GM18519 (cell line): ENCODE measurements around the gene KLHL3.

Experiments
- ATAC-seq: cut with Tn5 transposase; IDR thresholded peaks from one replicate; pipeline ENCODE4 v1.9.1; 2021; ENCODE audit warnings: mild to moderate bottlenecking, moderate library complexity; ENCODE audit not compliant: unreplicated experiment, low FRiP score

KLHL3 gene

DNA sequence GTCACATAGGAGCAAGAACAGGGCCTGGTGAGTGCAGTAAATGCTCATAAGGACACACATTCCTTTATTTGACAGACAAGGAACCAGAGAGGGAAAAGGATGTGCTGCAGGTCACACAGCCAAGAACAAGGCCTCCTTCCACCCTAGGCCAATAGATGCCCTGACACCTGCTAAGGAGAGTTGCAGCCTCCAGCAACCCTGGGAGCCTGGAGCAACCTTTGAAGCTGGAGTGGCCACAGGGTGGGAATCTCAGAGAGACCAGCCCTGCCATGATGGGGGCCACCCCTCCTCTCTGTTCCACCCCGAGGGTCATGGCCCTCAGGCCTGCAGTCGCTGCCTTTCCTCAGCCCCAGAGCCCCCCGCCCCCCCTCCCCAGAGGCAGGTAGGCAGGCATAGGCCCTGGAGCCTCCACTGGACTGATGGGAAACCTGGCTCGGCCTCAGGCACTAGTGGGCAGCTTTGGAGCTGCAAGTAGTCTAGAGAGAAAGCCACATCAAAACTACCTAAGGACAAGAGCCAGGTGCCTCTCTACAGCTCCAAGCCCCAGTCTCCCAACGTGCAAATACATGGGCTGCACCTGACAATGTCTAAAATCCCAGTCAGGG lies 120.6 kb downstream of the KLHL3 start:
- ATAC-seq = no peak

DNA sequence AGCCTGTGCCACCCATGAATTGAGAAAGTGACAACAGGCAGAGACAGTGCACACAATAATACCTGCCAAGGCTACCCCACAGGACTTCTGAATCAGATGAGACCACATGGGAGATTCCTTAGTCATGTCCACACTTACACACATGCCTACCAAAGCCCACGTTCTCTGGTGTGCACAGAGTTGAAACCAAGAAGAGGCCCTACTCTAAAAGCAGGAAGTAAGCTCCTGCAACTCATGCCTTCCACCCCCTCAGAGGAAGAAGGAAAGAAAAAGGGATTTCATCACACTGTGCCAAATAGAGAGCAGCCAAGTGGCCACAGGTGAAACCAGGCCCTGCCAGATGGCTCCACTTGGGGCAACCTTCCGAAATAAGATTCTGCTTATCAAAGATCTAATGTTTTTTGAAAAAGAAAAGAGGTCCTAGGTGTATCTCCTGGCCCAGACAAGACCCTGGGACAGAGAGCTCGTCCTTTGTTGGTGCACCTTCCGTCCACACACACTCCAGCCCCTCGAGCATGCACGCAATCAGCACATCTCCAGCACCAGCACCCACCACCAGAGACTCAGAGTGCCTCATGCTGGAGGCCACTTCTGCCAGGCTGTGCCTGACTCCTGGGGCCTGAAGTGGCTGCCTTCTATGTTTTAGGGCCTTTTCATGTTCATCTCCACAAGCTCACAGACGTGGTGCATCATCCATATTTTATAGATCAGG lies 122.2 kb downstream of the KLHL3 start:
- ATAC-seq = no peak

DNA sequence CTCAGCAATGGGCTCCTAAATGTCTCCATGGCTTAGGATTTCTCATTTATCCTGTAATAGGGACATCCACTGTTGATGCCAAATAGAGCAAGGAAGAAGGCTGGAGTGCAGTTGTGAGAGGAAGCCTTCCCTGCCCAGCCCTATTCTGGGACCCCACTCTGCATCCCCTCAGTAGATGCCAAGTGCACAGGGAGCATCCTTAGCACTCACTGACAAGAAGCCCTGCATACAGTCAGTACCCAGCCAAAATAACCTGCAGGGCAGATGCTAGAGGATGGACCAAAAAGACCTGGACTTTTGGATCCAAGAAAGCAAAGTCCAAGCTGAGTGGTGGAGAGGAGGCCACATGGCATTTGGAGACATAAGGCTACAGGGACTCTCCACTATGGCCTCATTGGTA lies 123.3 kb downstream of the KLHL3 start:
- no peak for ATAC-seq

DNA sequence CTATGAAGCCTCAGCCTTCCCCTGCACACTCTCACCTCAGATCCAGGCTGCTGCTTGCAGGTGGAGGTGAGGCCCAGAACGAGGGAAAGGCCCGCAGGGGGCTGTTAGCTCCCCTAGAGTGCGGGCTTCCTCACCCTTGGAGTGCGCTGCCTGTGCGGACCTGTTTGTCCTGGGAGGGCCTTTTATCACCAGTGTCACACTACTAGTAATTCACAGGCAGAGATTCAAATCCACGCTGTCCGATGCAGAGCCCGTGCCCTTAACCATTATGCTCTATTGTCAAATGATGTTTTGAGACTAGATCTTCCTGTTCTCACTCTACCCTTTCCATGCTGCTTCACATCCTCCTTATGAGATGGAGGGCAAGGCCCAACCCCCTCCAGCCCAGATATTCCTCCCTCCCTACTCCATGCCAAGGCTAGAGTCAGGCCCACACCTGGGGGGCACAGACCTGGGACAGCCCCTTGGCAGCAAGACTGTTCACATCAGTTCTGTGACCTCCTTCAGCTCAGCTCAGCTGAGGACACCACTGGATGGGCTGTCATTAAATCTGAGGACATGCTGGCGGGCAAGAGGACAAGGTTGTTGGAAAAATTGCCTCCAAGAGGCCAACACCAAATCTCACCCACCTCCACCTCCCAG lies 124.0 kb downstream of the KLHL3 start:
- no peak for ATAC-seq

DNA sequence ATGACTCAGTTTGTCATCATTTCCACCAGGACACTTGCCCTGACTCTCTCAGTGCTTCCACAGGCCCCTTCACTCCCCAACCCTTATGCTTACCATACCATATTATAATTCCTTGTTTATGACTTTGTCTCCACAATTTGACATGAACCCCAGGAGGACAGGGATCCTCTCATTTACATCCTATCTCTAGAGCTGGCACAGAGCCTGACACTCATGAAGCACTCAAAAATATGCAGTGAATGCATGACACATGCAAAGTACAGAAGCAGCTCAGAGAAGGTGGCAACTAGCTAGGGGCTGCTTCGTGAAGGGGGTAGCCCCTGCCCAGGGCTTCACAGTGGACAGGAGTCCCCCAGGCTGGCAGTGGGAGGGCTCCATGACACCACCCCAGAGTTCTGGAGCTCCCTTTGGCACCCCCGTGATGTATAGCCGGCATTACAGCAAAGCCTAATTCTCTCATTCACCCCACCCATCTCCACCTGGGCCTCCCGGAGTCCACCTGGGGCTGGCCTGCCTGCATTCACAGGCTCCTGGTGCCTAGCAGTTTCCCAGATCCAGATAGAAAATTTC lies 124.8 kb downstream of the KLHL3 start:
- no peak for ATAC-seq

DNA sequence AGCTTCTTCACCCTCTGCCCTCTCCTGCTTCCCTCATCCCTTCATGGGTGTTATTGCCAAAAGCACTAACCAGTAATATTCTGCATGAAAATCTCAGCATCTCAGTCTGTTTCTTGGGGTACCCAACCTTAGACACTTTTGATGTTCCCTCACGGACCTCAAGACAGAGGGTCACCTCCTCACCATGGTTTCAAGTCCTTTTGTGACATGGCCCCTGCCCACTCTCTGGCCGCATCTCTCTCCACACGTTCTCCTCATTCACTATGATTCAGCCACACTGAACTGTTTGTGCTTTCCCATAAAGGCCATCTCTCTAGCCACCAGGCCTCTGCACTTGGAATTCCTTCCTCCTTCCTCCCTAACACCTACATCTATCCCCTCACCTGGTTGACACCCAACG lies 125.3 kb downstream of the KLHL3 start:
- ATAC-seq = no peak

DNA sequence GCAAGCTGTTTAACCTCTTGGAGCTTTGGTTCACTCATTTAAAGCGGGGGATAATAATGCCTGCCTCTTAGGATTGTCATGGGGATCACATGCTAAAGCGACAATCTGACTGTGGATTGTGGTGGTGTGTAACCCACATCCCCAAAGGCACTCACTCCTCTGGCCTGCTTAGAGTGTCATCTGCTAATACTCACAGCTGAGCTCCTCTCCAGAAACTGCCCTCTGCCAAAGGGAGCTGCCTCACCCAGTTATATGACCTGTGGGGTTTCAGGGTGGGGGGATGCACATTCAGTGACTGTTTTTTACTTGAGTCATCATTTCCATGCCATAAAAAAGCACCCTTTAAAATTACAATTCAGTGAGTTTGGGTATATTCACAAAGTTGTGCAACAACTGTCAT lies 126.8 kb downstream of the KLHL3 start:
- no peak for ATAC-seq

DNA sequence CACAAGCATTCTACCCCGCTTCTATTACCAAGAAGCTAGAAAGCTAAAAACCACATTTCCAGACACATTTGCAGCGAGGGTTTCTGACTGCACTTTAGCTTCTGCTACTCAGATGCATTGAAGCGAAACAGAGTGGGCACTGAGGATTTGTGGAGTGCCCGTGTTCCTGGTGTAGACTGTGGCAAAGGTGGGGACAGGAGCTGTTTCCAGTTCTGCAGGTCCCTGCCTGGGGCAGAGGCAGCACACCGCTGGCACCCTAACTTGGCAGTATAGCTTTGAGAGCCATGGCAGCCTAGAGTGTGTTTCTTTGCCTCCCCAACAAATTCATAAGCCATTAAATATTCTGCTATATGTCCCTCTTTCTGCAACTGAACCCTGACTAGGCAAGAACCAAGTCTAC lies 128.1 kb downstream of the KLHL3 start:
- ATAC-seq = no peak

DNA sequence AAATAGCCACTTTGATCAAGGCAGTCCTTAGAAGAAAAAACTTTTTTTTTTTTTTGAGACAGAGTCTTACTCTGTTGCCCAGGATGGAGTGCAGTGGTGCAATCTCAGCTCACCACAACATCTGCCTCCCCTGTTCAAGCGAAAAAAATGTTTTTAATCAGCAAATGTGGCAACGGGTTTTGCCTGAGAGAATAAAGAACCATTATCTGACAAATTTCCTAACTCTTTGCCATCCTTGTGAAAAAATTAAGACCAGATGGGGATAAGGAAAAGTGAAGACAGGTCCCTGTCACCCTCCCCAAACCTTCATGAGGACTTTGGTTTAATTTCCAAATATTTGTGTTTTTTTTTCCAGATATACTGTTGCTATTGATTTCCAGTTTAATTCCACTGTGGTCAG lies 129.5 kb downstream of the KLHL3 start:
- no peak for ATAC-seq

DNA sequence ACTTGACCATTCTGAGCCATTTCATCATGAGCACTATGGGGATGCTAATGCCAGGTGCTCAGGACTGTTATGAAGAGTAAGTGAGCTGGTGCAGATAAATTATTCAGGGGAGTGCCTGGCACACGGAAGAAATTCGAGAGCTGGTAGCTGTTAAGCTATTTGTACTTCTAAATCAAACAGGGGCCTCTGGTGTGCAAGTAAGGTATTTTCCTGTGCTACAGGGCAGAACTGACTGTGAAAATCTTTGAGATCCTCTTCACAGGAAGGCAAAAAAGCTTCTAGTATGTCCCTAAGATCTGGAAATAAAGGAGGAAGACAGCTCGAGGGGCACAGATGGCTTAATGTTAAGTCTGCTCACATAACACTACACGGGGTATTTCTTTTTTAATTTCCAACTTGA lies 130.5 kb downstream of the KLHL3 start:
- no peak for ATAC-seq

DNA sequence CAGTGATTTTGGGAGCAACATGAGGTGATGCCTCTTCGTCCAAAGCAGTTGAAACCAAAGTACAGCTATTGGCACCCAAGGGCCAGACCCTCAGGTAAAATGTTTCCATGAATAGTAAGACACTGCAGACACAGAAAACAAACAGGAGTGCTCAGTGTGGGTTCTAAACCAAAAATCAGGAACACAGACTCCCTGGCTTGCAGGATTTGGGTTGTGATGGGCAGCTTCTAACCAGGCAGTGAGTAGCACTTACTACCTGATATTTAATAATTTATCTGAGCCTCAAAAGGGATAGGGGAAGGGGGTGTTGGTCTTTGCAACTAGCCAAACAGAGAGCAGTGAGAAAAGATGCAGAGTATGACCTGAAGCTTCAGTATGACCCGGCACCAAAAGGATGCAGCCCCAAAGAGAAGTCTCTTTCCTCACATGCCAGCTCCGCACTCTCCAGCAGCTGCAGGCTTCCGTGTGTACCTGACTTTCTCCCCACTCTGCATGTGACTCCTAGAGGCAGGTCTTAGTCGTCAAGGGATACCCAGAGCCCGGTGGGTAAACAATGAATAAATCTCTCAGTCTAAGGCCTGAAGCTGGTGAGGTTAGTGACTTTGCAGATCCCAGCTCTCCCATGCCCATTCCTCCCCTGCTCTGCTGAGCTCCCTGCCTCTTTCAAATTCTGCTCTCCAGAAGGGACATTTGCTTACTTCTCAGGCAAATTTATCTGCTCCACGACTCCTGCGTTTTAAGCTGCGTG lies 131.4 kb downstream of the KLHL3 start:
- ATAC-seq = no peak

DNA sequence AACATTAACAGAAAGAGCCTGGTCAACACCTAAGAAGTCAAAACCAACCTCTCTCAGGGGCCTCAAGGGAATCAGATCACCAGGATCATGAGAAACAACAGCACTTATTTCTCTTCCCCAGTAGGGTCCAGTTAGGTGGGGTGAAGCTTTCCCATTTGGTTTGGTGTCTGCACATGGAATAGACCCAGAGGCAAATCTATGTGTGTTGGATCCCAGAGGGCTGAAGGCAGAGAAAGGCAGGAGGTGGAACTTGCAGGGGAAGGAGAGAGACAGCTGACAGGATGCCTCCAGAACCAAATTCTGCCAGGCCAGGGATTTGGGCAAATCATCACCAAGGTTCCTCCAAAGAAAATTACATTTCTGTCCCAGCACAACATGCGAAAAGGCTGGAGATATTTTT lies 132.0 kb downstream of the KLHL3 start:
- no peak for ATAC-seq

DNA sequence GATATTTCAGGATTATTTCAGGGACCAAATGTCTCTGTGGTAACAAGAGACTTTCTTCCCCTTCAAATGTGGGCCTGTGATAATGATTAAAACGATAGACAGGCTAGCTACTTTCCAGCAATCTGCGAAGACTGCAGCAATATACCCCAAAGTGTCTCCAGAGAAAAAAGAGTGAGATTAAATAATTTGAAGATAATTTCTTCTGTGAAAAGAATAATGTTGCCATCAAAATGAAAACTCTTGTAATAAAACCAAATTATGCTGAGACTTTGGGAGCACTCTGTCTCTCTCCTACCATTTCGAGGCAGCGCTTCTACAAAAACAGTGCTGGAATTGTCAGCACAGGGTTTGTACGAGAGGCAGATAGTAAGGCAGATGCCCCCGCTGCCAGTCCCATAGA lies 132.5 kb downstream of the KLHL3 start:
- ATAC-seq = no peak

DNA sequence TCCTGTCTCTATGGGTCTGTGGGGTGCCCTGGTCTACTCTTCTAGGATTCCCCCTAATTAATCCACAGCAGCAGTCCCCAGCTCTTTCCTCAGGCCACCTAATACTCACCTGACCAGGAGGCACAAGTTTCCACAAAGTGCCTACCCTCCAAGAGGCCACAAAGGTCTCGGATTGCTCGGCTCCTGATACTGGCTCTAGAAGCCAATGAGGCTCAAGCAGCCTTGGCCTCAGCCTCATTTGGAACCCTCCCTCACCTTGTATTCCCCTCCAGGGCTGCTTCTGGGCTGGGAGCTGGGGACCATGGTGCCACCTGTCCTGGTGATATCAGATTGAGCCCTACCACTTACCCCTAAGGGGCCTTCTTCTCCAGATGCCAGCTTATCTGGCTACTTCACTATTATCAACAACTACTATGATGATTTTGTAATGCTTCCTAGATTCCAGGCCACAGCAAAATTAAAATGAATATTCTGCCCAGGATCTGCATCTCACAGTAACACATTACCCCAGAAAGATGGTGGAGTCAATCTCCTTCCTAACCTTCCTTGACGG lies 133.1 kb downstream of the KLHL3 start:
- ATAC-seq = no peak

DNA sequence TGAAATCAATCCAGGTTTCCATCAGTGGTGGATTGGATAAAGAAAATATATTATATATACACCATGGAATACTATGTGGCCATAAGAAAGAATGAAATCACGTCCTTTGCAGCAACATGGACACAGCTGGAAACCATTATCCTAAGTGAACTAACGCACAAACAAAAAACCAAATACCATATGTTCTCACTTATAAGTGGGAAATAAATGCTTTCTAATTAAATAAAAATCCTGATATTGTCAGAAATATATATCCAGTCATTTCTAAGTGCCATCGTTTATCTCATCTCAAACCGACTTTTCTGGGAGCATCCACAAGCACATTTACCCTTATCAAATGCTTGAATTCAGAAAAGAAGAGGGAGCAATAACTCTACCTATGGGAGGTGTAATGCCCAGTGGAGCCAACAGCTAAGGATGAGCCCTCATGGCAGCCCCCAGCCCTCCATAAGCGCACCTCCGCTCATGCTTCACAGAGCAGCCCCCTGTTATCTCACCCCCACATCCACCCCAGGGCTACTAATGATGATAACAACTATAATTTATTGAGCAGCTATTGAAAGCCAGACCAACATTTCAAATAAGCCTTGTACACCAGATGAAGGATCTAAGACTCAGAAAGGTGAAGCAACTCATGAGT lies 135.0 kb downstream of the KLHL3 start:
- ATAC-seq = no peak

DNA sequence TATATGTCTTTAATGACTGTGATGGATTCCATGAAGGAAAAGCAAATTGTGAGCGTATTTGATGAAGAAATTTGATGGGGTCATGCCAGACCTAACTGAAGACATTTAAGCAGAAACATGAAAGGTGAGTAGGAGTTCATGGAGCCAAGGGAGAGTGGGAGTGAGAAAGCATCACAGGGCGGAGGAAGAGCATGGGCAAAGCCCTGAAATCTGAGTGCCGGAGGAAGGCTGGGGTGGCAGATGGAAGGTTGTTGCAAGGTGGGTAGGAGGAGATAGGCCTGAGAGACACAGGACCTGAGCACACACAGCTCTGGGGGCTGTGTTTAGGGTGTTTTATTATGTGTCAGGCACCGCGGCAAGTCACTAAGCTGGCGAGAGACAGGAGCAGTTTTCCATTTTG lies 136.4 kb downstream of the KLHL3 start:
- no peak for ATAC-seq

DNA sequence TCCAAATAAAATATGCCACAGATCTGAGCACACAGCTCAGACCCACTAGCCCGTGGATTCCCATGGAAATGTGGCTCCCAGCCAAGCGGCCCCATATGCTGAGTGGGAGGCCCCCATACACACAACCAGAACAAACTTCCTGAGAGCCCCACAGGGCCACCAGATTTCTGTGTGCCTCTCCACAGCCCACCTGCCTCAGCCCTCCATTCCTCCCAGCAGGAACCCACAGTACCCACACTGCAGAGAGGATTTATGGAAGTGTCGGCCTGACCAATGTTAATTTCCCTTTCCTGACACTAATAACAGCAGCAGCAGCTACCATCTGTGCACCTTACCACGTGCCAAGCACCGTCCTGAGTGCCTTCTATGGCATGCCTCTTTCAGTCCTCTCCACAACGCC lies 137.5 kb downstream of the KLHL3 start:
- no peak for ATAC-seq

DNA sequence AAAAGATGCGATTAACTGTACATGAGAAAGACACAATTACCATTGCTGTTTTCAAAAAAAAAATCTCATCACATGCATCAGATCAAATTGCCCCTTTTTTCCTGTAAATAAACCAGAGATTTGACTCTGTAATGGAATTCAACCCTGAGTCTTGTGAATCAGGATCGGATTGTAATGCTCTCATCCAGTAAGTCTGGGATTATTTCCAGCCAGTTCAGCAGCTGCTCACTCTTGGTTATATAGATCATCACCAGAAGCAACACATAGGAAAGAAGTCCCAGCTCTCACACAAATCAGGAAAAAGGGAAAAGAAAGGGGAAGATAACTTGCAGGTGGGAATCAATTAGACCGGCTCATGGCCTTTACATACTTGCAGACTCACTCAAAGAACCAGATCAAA lies 138.9 kb downstream of the KLHL3 start:
- no peak for ATAC-seq

DNA sequence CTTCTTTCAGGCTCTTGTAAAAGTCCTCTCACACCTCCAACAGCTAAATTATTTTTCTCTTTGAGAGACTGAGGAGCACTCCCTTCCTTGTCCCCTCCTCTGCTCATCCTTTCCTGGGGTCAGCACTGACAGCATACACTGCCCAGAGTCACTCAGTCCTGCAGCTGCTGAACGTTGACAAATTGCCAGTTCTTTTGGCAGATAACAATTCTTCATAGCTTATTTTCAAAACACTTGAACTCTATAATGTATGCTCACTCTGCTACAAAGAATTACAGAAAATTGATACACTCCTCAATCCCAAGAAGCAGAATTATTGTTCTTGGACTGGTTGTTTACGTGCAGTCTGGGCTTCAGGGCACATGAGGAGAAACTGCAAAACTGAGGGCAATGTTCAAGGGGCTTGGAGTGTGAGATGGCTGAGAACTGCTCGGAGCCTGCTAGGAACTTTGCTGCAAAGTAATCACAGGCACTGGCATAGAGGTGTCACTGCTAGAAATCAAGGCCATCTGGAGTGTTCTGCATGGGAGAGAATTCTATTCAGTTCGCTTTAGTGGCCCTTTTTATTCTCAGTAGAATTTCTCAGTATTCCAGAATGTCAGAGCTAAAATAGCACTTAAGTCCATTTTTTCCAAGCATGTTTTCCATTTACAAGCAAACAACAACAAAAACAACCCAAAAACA lies 140.4 kb downstream of the KLHL3 start:
- no peak for ATAC-seq

DNA sequence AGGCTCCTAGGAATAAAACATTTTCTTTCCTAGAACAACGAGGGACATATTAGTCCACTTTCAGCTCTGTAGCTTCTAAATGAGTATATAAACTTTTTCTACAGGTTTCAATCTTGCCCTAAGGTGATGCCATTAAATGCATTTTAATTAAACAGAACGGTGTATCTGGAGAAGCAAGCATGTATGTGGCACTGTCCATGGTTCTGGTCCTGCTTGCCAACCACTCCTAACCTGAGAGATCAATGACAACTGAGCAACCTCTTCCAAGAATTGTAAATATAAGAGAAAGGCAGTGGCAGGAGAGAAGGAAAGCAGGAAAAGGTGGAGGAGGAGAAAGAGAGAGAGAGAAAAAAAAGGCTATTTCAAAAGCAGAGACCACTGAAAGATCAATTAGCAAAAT lies 141.2 kb downstream of the KLHL3 start:
- no peak for ATAC-seq
